ENCODE results near the gene C6orf15.

C6orf15 gene

GRCh38 chr6:31112478-31112877, at the start of gene C6orf15:
Gene C6orf15 (minus strand): TSS chr6:31112575. CDS start chr6:31112555, 20 bp downstream.
- no peak for DNase-seq

GRCh38 chr6:31161216-31162126, 49.1 kb upstream of the C6orf15 start:
- no peak for DNase-seq

GRCh38 chr6:31158863-31159855, 46.8 kb upstream of the C6orf15 start:
- DNase-seq = peak; percentile 33

- peak; percentile 99 for DNase-seq
These were observed 45.9 kb upstream of the C6orf15 start, which contains the start of gene TCF19 for GRCh38 chr6:31158140-31158862. Gene TCF19 (plus strand): TSS chr6:31158589. CDS start chr6:31159470, 881 bp downstream.

- no peak for DNase-seq
These were observed 45.3 kb upstream of the C6orf15 start, which contains the start of gene CCHCR1 for GRCh38 chr6:31157513-31158139. Gene CCHCR1 (minus strand): TSS chr6:31157802. CDS start chr6:31157600, 202 bp downstream.

- no peak for DNase-seq
These were observed 44.3 kb upstream of the C6orf15 start for GRCh38 chr6:31156641-31157040.

GRCh38 chr6:31154436-31154835, 42.1 kb upstream of the C6orf15 start:
- DNase-seq = no peak

- DNase-seq = no peak
These were observed 40.4 kb upstream of the C6orf15 start for GRCh38 chr6:31152781-31153180.

- no peak for DNase-seq
These were observed 37.6 kb upstream of the C6orf15 start for GRCh38 chr6:31149827-31150447.

GRCh38 chr6:31145386-31145785, 33.0 kb upstream of the C6orf15 start:
- no peak for DNase-seq

GRCh38 chr6:31144970-31145340, 32.6 kb upstream of the C6orf15 start:
- DNase-seq = no peak

GRCh38 chr6:31144296-31144969, 32.1 kb upstream of the C6orf15 start:
- DNase-seq = no peak

GRCh38 chr6:31143148-31143547, 30.8 kb upstream of the C6orf15 start:
- DNase-seq = no peak

- no peak for DNase-seq
These were observed 30.0 kb upstream of the C6orf15 start for GRCh38 chr6:31142361-31142761.

- no peak for DNase-seq
These were observed 28.3 kb upstream of the C6orf15 start for GRCh38 chr6:31140643-31141042.

- no peak for DNase-seq
These were observed 27.2 kb upstream of the C6orf15 start for GRCh38 chr6:31139599-31139998.

- DNase-seq = no peak
These were observed 26.6 kb upstream of the C6orf15 start, which contains the start of gene PSORS1C2 for GRCh38 chr6:31138982-31139381. Gene PSORS1C2 (minus strand): TSS chr6:31139066. CDS start chr6:31139026, 40 bp downstream.

GRCh38 chr6:31135710-31136109, 23.3 kb upstream of the C6orf15 start:
- DNase-seq = no peak

GRCh38 chr6:31132806-31133205, 20.4 kb upstream of the C6orf15 start:
- no peak for DNase-seq

- DNase-seq = no peak
These were observed 19.2 kb upstream of the C6orf15 start for GRCh38 chr6:31131595-31131994.

GRCh38 chr6:31130751-31131150, 18.4 kb upstream of the C6orf15 start:
- DNase-seq = no peak

Measured in NCI-H1105 treated with DMSO at 0.1 percent for 48 hours (cell line).